ENCODE results near the gene TMPRSS4.
"Not testable (repeated sequence)": the region's sequence is repeated elsewhere in the genome, so short reads cannot be mapped to it uniquely, and the experiment has no call there.

TMPRSS4 gene

GRCh38 chr11:118056806-118057205, 20.1 kb upstream of the TMPRSS4 start:
- no peak for DNase-seq (ENCODE audit: low read depth in 1 of 2, low spot score in 1 of 2)

- DNase-seq (ENCODE audit: low read depth in 1 of 2, low spot score in 1 of 2) = no peak
Observed at GRCh38 chr11:118057251-118058145, 19.4 kb upstream of the TMPRSS4 start.

GRCh38 chr11:118058311-118059245, 18.3 kb upstream of the TMPRSS4 start:
- DNase-seq (ENCODE audit: low read depth in 1 of 2, low spot score in 1 of 2) = no peak

GRCh38 chr11:118059246-118059940, 17.5 kb upstream of the TMPRSS4 start:
- DNase-seq (ENCODE audit: low read depth in 1 of 2, low spot score in 1 of 2) = no peak

- DNase-seq (ENCODE audit: low read depth in 1 of 2, low spot score in 1 of 2) = no peak
Observed at GRCh38 chr11:118060081-118060661, 16.7 kb upstream of the TMPRSS4 start.

- no peak for DNase-seq (ENCODE audit: low read depth in 1 of 2, low spot score in 1 of 2)
Observed at GRCh38 chr11:118060869-118061268, 16.0 kb upstream of the TMPRSS4 start.

GRCh38 chr11:118061586-118062125, 15.2 kb upstream of the TMPRSS4 start:
- DNase-seq (ENCODE audit: low read depth in 1 of 2, low spot score in 1 of 2) = no peak

- DNase-seq (ENCODE audit: low read depth in 1 of 2, low spot score in 1 of 2) = not testable (repeated sequence)
Observed at GRCh38 chr11:118062181-118062580, 14.7 kb upstream of the TMPRSS4 start.

GRCh38 chr11:118062631-118063030, 14.2 kb upstream of the TMPRSS4 start:
- DNase-seq (ENCODE audit: low read depth in 1 of 2, low spot score in 1 of 2) = not testable (repeated sequence)

GRCh38 chr11:118064956-118065355, 11.9 kb upstream of the TMPRSS4 start:
- DNase-seq (ENCODE audit: low read depth in 1 of 2, low spot score in 1 of 2) = no peak

- no peak for DNase-seq (ENCODE audit: low read depth in 1 of 2, low spot score in 1 of 2)
Observed at GRCh38 chr11:118065384-118065783, 11.5 kb upstream of the TMPRSS4 start.

GRCh38 chr11:118067006-118067405, 9.9 kb upstream of the TMPRSS4 start:
- no peak for DNase-seq (ENCODE audit: low read depth in 1 of 2, low spot score in 1 of 2)

- DNase-seq (ENCODE audit: low read depth in 1 of 2, low spot score in 1 of 2) = no peak
Observed at GRCh38 chr11:118068206-118068944, 8.5 kb upstream of the TMPRSS4 start.

- no peak for DNase-seq (ENCODE audit: low read depth in 1 of 2, low spot score in 1 of 2)
Observed at GRCh38 chr11:118068945-118069612, 7.8 kb upstream of the TMPRSS4 start.

GRCh38 chr11:118071416-118072030, 5.4 kb upstream of the TMPRSS4 start:
- DNase-seq (ENCODE audit: low read depth in 1 of 2, low spot score in 1 of 2) = no peak

GRCh38 chr11:118073554-118073953, 3.3 kb upstream of the TMPRSS4 start:
- DNase-seq (ENCODE audit: low read depth in 1 of 2, low spot score in 1 of 2) = no peak

- no peak for DNase-seq (ENCODE audit: low read depth in 1 of 2, low spot score in 1 of 2)
Observed at GRCh38 chr11:118074091-118074685, 2.7 kb upstream of the TMPRSS4 start.

GRCh38 chr11:118074785-118075184, 2.1 kb upstream of the TMPRSS4 start:
- no peak for DNase-seq (ENCODE audit: low read depth in 1 of 2, low spot score in 1 of 2)

Measured in activated CD4-positive, alpha-beta T cell treated with anti-CD3 and anti-CD28 coated beads, Interleukin-2, amount 50 U/mL, for 24 hours (primary cell).